Inflammatory macrophage treated with lipopolysaccharide for 1 hour (primary cell): ENCODE data around the gene DNAJB12.

Source experiments
- DNase-seq, 2 donors: peaks; one replicate each; pipeline ENCODE4 v3.0.0-alpha.2; 2020 to 2022

Gene DNAJB12

DNA sequence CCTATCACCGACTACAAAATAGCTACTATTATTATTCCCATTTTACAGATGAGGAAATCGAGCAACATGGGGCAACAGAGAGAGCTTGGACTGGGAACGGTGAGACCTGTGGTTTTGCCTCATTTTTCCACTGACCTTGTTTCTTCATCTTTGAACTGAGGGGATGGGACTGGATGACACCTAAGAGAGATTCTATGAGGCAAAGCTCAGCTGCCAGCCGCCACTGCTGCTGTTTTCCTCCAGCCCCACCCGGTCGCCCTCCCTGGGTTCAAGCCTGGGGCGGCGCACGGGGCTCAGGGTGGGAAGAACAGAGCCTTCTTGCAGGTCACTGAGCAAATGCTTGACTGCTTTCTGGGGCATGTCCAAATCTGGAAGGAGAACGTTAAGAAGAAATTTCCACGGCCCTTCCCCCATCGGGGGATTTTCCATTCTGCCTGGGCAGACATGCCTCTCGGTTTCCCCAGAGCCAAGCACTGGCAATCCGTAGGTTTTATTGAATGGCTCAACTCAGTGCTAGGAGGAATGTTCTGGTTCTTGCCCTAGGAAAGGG, 68.7 kb downstream of the DNAJB12 start:
- DNase-seq = no peak

DNA sequence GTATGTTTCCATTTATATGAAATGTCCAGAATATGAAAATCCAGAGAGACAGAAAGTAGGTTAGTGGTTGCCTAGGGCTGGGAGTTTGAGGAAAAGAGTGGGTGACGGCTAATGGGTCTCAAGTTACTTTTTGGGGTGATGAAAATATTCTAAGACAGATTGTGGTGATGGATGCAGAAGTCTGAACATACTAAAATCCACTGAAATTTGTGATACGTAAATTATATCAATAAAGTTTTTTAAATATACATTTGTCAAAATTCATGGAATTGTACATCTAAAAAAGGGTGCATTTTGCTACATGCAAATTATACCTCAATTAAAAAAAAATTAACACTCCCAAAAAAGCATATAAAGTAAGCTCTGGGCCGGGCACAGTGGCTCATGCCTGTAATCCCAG, 71.6 kb downstream of the DNAJB12 start:
- DNase-seq = no peak
